ENCODE results near the gene CMTR2. TPM values are rescaled to one million over a fixed set of nuclear protein-coding genes. Genes with fewer than 3 reads are reported as not detected.
"Not testable (repeated sequence)": the region's sequence is repeated elsewhere in the genome, so short reads cannot be mapped to it uniquely, and the experiment has no call there.

Gene CMTR2
- total RNA-seq, result 10 to 100 TPM; 19.4 to 25.8 (median 24.3) TPM

DNA sequence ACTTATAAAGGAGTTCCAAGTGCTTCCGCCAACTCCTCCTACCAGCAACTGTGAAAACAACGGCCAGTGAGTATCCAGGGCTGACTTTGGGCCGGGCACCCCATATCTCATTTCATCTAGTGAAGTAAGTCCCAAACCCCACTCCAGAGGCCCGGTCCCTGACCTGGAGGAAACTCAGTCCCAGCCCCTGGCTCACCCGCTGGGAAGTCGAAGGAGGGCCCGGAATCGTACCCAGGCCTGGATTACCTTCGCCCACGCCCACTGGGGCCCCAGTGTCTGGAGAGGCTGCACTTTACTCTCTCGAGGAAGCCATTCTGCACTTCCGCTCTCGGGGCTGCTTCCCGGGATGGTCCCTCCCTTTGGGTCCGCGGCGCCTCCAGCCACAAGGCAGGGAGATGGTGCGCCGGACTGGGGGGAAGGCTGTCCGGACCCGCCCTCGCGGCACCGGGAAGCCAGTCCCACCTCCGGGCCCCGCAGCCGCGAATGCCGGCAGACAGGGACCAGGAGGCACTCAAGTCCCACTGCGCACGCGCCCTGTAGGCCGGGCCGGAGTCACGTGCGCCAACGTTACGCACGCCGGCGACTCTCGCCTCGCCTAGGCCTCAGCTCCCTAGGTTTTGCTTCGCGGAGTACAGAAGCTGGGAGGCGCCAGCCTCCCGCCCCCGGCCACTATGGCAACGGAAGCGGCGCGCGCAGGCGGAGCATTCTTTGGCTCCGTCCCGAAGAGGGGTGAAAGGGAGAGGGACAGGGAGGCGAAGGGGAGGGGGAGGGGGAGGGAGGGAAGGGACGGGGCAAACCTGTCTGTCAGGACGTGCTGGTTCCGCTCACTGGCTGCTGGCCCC lies at the start of gene CMTR2:
TSS of gene CMTR2 (minus strand) at position 513 of the 842 bp plus-strand sequence. CDS start 3,482 bp downstream, outside the sequence.
- peaks cover 16% of the 10 kb centered on the region for H3K9me3 Mint-ChIP-seq
- H3K4me3 Mint-ChIP-seq, result peak within 1 kb of the TSS; percentile 84
- peak; percentile 97 to 98 for ATAC-seq
- peaks cover 28% of the 10 kb centered on the region for H3K4me1 Mint-ChIP-seq (ENCODE audit: low read depth)
- DNase-seq, result peak; percentile 85
- peaks cover 23% of the 10 kb centered on the region for H3K27me3 Mint-ChIP-seq (ENCODE audit: low read depth)
- H3K36me3 Mint-ChIP-seq (ENCODE audit: insufficient read depth), result peaks cover 37% of the 10 kb centered on the region

DNA sequence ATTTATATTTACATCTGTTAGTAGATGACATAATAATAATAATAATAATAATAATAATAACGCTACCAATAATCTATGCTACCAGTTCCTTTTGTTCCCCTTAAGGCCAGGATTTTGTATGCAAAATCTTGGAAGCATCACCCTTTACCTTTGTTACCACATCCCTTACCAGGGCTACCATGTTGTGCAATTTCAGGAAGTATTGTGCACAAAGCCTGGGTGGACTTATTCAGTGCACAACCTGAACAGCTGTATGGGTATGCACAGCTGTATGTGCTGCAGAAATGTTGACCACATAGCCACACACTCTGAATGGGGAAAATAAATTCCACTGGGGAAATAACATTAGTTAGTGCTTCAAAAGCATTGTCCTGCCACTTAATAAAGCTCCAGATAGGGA lies 49.4 kb upstream of the CMTR2 start:
- Mint-ChIP-seq H3K4me1 (ENCODE audit: low read depth) (no peaks in the 10 kb centered on the region), H3K4me3 (no peak overlapping the region), H3K9me3 (peaks cover 7% of the 10 kb centered on the region), H3K36me3 (ENCODE audit: insufficient read depth) (peaks cover 1% of the 10 kb centered on the region), H3K27me3 (ENCODE audit: low read depth) (peaks cover 31% of the 10 kb centered on the region)
- DNase-seq, result no peak
- ATAC-seq, result no peak

DNA sequence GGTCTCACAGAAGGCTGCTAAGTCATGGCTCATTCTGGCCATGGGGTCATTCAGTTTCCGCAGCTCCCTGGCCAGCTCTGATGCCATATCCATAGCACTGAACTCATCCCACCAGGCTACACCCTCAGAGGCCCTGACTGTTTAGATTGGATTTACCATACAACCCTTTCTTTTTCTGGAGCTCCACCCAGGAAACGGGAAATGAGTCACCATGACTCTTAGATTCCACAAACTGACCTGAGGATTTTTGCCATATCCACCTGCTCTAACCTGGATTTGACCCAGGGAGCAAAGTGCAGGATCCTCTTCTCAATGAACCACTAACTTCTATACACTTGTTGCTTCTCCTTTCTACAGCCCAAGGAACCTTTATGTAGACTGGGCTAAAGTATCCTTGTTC lies 49.0 kb upstream of the CMTR2 start:
- Mint-ChIP-seq H3K9me3 (peaks cover 7% of the 10 kb centered on the region), H3K4me3 (no peak overlapping the region), H3K36me3 (ENCODE audit: insufficient read depth) (peaks cover 1% of the 10 kb centered on the region), H3K27me3 (ENCODE audit: low read depth) (peaks cover 31% of the 10 kb centered on the region), H3K4me1 (ENCODE audit: low read depth) (no peaks in the 10 kb centered on the region)
- DNase-seq, result no peak
- ATAC-seq, result no peak

DNA sequence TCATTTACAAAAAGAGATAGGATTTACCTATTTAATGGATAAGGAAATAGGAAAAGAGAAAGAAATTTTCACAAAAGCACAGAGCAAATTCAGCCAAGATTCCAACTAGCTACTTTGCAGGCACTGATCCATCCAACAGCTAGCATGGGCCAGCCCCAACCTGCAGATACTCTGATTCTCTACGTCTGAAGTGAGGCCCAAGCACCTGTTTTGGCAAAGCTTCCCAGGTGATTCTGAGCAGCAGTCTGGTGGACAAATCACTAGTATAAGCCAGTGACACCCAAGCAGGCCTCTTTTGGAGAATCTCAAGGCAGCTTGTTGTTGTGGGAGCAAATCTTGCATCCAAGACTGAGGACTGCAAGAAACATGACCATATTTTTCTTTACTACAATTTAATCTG lies 48.4 kb upstream of the CMTR2 start:
- DNase-seq (no peak), ATAC-seq (no peak)
- H3K9me3 Mint-ChIP-seq, result peaks cover 7% of the 10 kb centered on the region
- H3K4me3 Mint-ChIP-seq, result no peak overlapping the region
- peaks cover 31% of the 10 kb centered on the region for H3K27me3 Mint-ChIP-seq (ENCODE audit: low read depth)
- H3K36me3 Mint-ChIP-seq (ENCODE audit: insufficient read depth), result peaks cover 1% of the 10 kb centered on the region
- no peaks in the 10 kb centered on the region for H3K4me1 Mint-ChIP-seq (ENCODE audit: low read depth)

DNA sequence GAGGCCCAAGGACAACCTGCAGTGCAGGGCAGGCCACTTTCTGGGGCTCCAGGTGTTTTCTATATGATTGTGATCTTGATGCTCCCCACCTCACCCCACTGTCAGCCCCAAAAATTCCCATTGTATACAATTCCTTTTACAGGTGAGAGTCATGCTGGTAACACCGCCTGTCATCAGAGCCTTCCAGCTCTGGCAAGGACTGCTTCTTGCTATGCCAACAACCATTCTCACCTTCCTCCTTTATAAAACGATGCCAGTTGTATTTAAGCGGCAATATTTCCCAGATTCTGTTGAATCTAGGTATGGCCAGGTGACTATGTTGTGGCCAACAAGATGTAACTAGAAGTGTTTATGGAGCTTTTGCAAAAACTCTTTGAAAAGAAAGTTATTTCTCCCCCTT lies 38.9 kb upstream of the CMTR2 start:
- no peak for ATAC-seq
- Mint-ChIP-seq H3K27me3 (ENCODE audit: low read depth) (peaks cover 16% of the 10 kb centered on the region), H3K4me1 (ENCODE audit: low read depth) (no peaks in the 10 kb centered on the region), H3K36me3 (ENCODE audit: insufficient read depth) (no peaks in the 10 kb centered on the region), H3K4me3 (no peak overlapping the region), H3K9me3 (no peaks in the 10 kb centered on the region)
- DNase-seq, result no peak

- DNase-seq, result no peak
- no peak for ATAC-seq
- H3K4me1 Mint-ChIP-seq (ENCODE audit: low read depth), result no peaks in the 10 kb centered on the region
- H3K4me3 Mint-ChIP-seq, result no peak overlapping the region
- no peaks in the 10 kb centered on the region for H3K9me3 Mint-ChIP-seq
- H3K36me3 Mint-ChIP-seq (ENCODE audit: insufficient read depth), result no peaks in the 10 kb centered on the region
- peaks cover 16% of the 10 kb centered on the region for H3K27me3 Mint-ChIP-seq (ENCODE audit: low read depth)
These were observed 38.5 kb upstream of the CMTR2 start for GRCh38 chr16:71327720-71328119.

- Mint-ChIP-seq H3K36me3 (ENCODE audit: insufficient read depth) (no peaks in the 10 kb centered on the region), H3K9me3 (no peaks in the 10 kb centered on the region), H3K4me1 (ENCODE audit: low read depth) (no peaks in the 10 kb centered on the region), H3K27me3 (ENCODE audit: low read depth) (peaks cover 31% of the 10 kb centered on the region), H3K4me3 (no peak overlapping the region)
- ATAC-seq (no peak), DNase-seq (no peak)
These were observed 30.8 kb upstream of the CMTR2 start for GRCh38 chr16:71319999-71320398.

GRCh38 chr16:71315269-71315668 lies 26.1 kb upstream of the CMTR2 start:
- DNase-seq, result no peak
- H3K9me3 Mint-ChIP-seq, result no peaks in the 10 kb centered on the region
- peaks cover 34% of the 10 kb centered on the region for H3K27me3 Mint-ChIP-seq (ENCODE audit: low read depth)
- no peak overlapping the region for H3K4me3 Mint-ChIP-seq
- no peak for ATAC-seq
- no peaks in the 10 kb centered on the region for H3K36me3 Mint-ChIP-seq (ENCODE audit: insufficient read depth)
- H3K4me1 Mint-ChIP-seq (ENCODE audit: low read depth), result no peaks in the 10 kb centered on the region

GRCh38 chr16:71313591-71313990 lies 24.4 kb upstream of the CMTR2 start:
- H3K36me3 Mint-ChIP-seq (ENCODE audit: insufficient read depth); H3K4me3 Mint-ChIP-seq; H3K9me3 Mint-ChIP-seq; ATAC-seq; H3K4me1 Mint-ChIP-seq (ENCODE audit: low read depth); DNase-seq: not testable (repeated sequence)
- H3K27me3 Mint-ChIP-seq (ENCODE audit: low read depth), result peaks cover 35% of the 10 kb centered on the region

- peak in 1 of 2 donors; percentile 32 for ATAC-seq
- Mint-ChIP-seq H3K4me3 (no peak overlapping the region), H3K27me3 (ENCODE audit: low read depth) (peaks cover 36% of the 10 kb centered on the region), H3K36me3 (ENCODE audit: insufficient read depth) (no peaks in the 10 kb centered on the region), H3K4me1 (ENCODE audit: low read depth) (no peaks in the 10 kb centered on the region), H3K9me3 (no peaks in the 10 kb centered on the region)
- DNase-seq, result peak; percentile 11
These were observed 22.5 kb upstream of the CMTR2 start for GRCh38 chr16:71311553-71312158.

DNA sequence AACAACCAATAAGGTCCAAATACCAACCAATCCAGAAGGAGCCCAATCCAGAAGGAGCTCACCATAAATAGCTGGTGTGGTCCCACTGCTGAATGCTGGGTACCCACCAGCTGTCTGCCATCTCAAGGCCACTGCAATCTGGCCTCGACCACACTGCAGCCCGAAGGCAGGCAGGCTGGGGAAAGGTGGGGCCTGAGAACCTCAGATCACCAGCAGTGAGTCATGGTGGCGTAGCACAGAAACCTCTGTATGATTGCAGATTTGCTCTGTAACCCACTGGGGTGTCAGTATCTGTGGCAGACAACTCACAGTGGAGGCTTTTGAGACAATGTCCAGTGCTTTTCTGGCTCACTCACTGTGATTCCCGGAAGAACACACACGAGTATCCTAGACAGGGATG lies 14.7 kb upstream of the CMTR2 start:
- no peak for ATAC-seq
- H3K4me1 Mint-ChIP-seq (ENCODE audit: low read depth), result no peaks in the 10 kb centered on the region
- H3K4me3 Mint-ChIP-seq, result no peak overlapping the region
- DNase-seq, result no peak
- peaks cover 30% of the 10 kb centered on the region for H3K27me3 Mint-ChIP-seq (ENCODE audit: low read depth)
- H3K36me3 Mint-ChIP-seq (ENCODE audit: insufficient read depth), result no peaks in the 10 kb centered on the region
- H3K9me3 Mint-ChIP-seq, result no peaks in the 10 kb centered on the region

GRCh38 chr16:71297341-71297634 lies 8.1 kb upstream of the CMTR2 start:
- H3K9me3 Mint-ChIP-seq, result no peaks in the 10 kb centered on the region
- no peaks in the 10 kb centered on the region for H3K36me3 Mint-ChIP-seq (ENCODE audit: insufficient read depth)
- H3K27me3 Mint-ChIP-seq (ENCODE audit: low read depth), result peaks cover 41% of the 10 kb centered on the region
- DNase-seq (no peak), ATAC-seq (no peak)
- H3K4me3 Mint-ChIP-seq, result no peak overlapping the region
- H3K4me1 Mint-ChIP-seq (ENCODE audit: low read depth), result no peaks in the 10 kb centered on the region

GRCh38 chr16:71296584-71297340 lies 7.6 kb upstream of the CMTR2 start:
- H3K27me3 Mint-ChIP-seq (ENCODE audit: low read depth), result peaks cover 44% of the 10 kb centered on the region
- no peaks in the 10 kb centered on the region for H3K9me3 Mint-ChIP-seq
- DNase-seq, result no peak
- H3K4me3 Mint-ChIP-seq, result no peak overlapping the region
- no peaks in the 10 kb centered on the region for H3K4me1 Mint-ChIP-seq (ENCODE audit: low read depth)
- no peaks in the 10 kb centered on the region for H3K36me3 Mint-ChIP-seq (ENCODE audit: insufficient read depth)
- ATAC-seq, result no peak

- DNase-seq (no peak), ATAC-seq (no peak)
- no peaks in the 10 kb centered on the region for H3K4me1 Mint-ChIP-seq (ENCODE audit: low read depth)
- peaks cover 44% of the 10 kb centered on the region for H3K27me3 Mint-ChIP-seq (ENCODE audit: low read depth)
- no peaks in the 10 kb centered on the region for H3K9me3 Mint-ChIP-seq
- no peaks in the 10 kb centered on the region for H3K36me3 Mint-ChIP-seq (ENCODE audit: insufficient read depth)
- H3K4me3 Mint-ChIP-seq, result no peak overlapping the region
These were observed 6.7 kb upstream of the CMTR2 start for GRCh38 chr16:71295950-71296349.

DNA sequence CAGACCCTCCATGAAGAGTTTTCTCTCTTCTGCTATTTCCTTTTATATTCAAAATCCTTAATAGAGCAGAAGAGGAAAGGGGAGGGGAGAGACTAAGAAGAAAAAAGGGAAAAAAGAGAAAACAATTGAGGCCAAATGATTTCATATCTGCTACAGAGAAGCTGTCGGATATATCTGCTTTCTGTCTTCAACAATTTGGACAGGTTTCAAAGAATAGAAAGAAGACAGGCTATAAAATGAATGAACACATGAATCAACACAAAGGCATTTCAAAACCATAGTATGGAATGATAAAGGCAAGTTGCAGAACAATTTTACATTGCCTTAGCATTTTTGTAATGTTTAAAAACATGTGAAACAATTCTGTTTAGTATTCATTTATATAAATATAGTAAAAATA lies 4.7 kb upstream of the CMTR2 start:
- peaks cover 32% of the 10 kb centered on the region for H3K27me3 Mint-ChIP-seq (ENCODE audit: low read depth)
- H3K4me3 Mint-ChIP-seq, result no peak overlapping the region
- H3K9me3 Mint-ChIP-seq, result no peaks in the 10 kb centered on the region
- H3K36me3 Mint-ChIP-seq (ENCODE audit: insufficient read depth), result no peaks in the 10 kb centered on the region
- DNase-seq (no peak), ATAC-seq (no peak)
- peaks cover 2% of the 10 kb centered on the region for H3K4me1 Mint-ChIP-seq (ENCODE audit: low read depth)
